ENCODE measurements around the gene WDR3.
A peak's percentile ranks its signal among the peaks of the same experiment; 100 is the strongest.
"Not testable (repeated sequence)": the region's sequence is repeated elsewhere in the genome, so short reads cannot be mapped to it uniquely, and the experiment has no call there.

WDR3 gene

DNA sequence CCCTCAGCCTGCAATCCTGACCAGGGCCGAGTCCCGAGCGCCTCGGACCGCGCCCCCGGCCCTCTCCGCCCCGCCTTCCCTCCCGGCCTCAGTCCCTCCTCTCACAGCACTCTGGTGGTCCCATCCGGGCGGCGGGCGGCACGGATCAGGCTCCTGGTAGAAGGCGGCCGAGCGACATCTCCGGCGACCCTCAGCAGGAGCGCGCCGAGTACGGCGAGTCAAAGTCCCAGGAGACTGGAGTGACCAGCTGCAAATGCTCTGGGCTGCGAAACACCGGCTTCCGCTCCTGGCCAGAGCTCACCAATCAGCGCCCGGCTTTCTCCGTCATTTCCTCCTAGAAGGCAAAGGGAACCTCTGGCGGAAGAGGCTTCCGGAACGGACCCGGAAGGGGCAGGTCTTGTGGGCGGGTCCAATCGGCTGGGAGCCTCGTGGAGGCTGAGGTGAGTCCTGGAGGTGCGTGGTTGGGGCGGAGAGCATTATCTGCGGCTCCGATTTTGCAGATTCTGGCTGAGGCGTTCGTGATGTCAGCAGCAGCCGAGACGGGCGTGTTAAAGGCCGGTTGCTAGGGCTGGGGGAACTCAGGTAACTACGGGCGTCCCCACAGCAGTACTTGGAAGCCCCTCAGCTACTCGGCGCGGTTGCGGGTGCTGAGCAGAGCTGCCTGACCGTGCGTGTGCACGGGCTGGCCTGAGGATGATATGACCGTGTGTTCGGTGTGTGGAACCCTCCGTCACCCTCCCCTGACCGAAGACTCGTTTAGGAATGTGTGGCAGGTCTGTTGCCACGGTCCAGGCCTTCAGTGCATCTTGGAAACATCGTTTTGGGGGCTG lies at the start of gene WDR3, which contains the start of gene GDAP2:
Gene WDR3, plus strand, starts transcription at position 397 of the 830 bp plus-strand sequence. CDS start 3,581 bp downstream, outside the sequence.
Gene GDAP2, minus strand, starts transcription at position 279 of the 830 bp plus-strand sequence. CDS start 9,264 bp downstream, outside the sequence.
- DNase-seq, result peak; percentile 97

DNA sequence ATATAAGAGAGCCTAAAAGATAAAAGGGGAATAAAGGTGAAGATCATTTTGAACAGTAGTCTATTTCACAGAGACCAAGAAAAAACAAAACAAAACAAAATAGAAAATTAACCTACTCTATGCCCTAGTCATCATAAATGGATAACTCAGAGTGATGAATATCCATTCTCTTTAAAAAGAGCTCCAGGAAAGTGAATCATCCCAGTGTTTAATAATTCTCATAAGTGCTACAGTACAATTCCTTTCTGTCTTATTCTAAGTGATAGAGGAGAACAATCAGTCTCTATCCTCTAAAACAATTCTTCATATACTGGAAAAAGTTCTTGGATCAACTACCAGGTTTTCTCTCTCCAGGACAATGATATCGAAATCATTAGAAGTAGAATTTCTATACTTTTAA lies 45.9 kb upstream of the WDR3 start:
- no peak for DNase-seq

DNA sequence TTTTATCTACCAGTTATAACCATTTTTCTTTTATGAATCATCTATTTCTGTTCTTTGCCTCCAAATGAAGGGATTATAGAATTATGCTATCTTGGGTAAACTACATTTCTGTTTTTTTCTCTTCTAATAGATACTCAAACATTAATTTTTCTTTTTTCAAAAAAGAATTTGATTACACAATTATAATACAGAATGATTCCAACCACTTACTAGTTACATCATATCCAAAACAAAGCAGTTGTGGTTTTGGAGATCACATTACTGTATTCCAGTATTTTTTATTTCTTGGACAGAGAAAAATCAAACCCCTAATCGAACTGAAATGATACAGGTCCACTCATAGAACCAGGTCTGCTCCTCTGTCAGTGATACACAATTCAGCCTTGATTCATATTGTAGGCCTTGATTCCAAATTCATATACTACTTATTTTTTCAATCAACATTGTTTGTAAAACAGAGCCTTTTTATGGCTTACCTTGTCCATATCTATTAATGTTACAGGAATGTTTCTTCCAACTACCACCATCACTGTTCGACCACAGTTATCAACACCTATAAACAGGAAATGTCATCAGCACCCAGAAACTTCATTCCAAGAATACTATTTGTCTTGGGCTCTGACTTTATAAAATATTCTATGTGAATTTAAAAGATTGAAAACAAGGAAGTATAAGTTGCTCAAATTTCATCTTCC lies 43.3 kb upstream of the WDR3 start:
- peak; percentile 66 for DNase-seq

DNA sequence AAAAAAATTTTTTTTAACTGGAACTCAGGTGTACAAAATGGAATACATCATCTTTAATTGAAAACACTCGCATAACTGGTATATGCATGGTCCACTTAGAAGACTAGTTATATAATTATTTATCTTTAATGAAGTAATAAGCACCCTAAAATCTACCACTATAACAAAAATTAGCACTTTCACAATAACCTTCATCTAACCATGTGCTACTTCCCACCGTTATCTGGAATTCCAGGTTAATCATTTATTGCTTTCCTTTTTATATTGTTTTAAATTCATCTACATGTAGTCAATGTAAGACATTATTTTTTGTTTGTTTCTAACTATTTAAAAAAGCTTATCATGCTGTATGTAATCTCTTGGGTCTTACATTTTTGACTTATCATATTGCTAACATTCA lies 39.1 kb upstream of the WDR3 start:
- no peak for DNase-seq

DNA sequence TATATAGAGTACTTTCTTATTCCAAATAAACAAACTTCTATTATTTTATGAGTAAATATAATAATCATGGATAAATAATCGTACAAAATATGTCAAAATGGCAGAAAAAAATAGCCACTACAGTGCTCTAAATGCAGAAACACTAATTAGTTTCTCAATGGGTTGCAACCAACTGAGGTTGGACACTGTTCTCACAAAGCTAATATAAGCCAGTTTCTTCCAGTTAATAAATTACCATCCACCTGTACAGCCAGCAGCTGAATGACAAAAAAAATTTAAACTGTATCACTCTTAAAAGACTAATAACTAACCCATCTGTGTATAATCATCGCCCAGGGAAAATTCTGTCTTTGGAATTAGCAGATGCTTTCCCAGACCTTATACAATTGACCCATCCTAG lies 37.0 kb upstream of the WDR3 start:
- DNase-seq, result no peak

DNA sequence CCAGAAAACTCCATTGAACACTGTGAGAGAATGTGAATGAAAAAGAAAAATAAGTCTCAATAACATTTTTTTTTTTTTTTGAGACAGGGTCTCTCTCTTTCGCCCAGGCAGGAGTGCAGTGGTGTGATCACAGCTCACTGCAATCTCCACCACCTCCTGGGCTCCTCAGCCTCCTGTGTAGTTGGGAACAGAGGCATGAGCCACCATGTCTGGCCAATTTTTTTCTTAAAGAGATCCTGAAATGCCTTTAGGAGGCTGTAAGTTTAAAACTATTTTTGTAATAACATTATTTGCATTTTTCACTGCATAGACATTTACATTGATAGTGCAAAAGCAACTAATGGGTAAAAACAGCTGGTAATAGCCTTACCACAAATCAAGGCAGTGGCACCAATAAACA lies 35.5 kb upstream of the WDR3 start:
- DNase-seq, result no peak

DNA sequence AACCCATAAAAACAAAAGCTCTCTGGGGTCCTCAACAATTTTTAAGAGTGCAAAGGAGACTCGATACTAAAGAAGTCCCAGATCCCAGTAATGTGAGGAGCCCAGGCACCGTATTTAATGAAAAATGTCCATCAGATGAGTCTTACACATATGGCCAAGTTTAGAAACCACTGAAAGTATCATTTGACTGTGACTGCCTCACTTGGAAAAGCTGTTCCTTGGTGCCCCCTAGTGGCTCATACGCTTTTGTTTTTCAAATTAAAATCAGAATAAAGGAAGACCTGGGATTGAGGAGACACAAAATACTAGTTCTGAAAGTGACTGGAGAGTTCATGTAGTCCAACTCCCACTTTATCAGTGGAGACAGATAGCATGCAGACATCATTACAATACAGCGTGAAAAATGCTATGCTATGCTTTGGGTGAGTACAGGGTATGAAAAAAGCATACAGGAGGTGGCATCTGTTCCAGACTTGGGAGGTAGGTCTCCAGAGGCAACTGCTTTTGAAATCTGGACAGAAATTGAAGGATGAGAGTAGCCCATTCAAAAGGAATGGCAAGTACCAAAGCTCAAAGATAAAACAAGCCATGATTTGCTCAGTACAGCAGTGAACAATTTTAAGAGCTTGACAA lies 33.9 kb upstream of the WDR3 start:
- peak; percentile 83 for DNase-seq

DNA sequence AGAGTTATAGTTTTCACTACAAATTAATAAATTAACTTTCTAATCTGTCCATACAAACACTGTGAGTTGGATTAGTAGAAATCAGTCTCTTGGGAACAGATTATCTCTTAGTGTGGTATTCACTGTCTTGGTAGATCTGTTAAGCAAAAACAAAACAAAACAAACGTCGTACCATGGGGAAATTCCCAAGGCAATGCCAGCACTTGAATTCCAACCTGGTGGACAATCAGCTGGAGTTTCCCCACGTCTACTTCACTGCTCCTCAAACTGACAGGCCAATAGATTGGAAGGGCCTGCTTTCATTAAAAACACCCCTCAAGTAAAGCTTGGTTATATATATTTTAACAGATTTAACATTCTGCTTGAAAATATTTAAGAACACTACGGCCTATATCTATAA lies 32.0 kb upstream of the WDR3 start:
- no peak for DNase-seq

DNA sequence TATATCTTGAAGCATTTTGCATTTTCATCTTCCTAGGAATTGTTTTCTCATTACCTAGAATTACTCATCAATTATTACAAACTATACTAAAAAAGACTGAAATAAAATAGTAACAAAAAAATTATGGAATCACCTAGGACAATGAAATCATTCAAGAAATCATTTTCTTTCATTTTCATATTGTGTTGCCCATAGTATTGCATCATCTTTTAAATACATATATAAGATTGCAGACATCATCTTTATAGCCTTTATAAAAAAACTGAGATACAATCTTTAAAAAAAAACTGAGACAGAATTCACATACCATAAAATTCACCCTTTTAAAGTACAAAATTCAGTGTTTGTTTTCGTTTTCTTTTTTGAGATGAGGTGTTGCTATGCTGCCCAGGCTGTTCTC lies 29.7 kb upstream of the WDR3 start:
- DNase-seq, result no peak

DNA sequence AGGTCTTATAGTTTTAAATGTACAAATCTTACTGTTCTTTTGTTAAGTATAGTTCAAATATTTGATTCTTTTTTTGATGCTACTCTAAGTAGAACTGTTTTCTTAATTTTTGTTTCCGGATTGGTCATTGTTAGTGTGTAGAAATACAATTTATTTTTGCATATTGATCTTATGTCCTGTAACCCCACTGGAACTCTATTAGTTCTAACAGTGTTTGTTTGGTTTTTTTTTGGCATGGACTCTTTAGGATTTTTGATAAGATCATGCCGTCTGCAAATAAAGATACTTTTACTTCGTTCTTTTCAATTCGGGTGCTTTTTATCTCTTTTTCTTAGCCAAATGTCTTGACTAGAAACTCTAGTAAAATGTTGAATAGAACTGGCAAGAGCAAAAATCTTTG lies 26.6 kb upstream of the WDR3 start:
- DNase-seq, result no peak

DNA sequence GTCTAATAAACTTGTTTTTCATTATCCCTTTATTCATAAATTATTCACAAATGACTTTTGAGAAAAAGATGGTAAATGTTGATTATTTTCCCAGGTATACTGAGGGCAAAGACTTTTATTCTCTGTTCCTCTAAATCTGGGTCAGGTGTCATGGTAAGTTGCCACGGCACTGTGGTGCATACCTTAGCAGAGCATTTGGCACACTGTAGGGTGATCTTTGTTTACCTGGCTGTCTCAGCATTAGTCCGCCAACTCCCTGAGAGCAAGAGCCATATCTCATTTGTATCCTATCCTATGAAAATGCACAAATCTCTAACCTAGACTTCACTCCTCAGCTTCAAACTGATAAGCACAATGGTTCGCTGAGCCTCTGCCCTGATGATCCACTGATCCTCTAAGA lies 25.1 kb upstream of the WDR3 start:
- DNase-seq, result no peak

DNA sequence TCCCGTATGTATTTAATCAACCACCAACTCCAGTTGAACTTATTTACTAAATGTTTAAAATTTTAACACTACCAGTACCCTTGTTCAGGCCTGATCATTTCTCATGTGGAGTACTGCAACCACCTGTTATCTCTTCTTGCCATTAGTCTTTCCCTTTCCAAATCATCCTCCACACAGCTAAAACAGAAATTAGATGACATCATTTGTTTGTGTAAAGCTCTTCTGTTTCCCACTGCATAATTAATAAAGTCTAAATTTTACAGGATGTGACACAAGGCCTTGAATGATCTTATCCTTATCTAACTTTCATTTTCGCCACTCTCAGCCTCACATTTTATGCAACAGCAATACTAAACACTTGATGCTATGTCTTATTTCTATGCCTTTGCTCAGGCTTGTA lies 24.5 kb upstream of the WDR3 start:
- no peak for DNase-seq

DNA sequence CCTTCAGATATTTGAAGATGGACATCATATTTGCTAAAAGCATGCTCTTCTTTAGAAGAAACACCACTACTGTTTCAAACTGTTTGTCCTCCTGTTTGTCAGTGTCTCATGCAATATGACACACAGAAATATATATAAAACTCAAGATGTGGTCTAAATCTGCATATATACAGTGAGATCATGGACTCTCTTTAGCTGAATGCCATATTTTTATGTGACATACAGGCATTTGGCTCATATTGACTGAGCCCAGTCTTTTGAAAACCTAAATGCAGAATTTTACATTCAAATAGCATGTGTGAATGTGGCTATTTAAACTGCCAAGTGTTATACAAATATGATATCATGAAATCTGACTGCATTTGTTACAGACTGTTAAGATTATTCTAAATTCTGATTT lies 18.5 kb upstream of the WDR3 start:
- no peak for DNase-seq

DNA sequence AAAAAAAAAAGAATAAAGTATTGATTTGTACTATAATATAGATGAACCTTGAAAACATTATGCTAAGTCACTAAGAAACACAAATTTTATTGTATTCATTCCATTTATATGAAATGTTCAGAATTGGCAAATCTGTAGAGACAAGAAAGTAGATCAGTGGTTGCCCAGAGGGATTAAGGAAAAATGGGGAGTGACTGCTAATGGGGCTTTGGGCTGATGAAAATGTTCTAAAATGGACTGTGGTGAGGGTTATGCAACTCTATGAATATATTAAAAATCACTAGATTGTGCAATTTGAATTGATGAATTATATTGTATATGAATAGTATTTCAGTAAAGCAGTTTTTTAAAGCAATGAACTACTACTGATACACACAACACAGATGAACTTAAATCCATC lies 10.2 kb upstream of the WDR3 start:
- DNase-seq, result no peak

DNA sequence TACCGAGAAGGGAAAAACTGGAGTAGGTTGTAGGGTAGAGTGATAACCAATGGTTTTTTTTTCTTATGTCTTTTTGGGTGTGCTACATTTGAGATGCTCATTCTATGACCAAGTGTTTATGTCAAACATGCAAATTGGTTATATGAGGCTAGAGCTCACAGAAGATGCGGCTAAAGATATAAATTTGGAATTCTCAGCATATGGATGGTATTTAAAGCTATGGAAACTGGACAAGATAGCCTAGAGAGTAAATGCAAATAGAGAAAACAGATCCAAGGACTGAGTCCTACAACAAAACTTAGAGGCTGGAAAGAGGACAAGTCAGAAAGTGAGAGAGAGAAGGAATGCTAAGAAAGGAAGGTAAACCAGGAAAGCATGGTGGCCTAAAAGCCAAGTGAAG lies 7.5 kb upstream of the WDR3 start:
- no peak for DNase-seq

DNA sequence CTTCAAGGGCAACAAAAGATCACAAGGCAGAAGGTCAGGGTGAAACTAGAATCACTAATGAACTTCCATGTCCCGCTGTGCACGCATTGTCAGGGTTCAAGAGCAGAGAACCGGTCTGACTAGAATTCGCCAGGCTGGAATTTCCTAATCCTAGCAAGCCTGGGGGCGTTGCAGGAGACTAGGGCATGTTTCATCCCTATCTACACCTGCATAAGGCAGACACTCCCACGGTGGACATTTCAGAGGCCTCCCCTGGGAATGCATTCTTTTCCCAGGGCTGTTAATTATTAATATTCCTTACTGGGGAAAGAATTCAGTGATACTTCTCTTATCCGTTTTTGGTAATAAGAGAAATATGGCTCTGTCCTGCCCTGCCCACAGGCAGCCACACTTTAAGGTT lies 6.8 kb upstream of the WDR3 start:
- DNase-seq, result not testable (repeated sequence)

DNA sequence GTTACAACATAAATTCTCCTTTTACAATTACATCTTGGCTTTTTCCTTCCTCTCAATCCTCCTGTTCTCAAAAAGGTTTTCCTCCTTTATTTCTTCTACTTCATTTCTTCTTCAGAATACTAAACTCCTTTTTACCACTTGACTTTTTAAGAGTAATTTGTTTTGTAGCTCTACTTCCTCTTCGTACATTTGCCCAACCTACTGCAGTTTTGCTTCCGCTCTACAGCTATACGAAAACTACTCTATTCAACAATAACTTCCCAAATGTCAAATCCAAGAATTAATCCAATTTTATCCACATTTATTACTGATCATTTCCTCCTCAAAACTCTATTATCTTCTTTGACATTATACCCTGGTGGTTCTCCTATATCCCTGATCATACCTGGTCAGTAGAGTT lies 3.6 kb upstream of the WDR3 start:
- no peak for DNase-seq

DNA sequence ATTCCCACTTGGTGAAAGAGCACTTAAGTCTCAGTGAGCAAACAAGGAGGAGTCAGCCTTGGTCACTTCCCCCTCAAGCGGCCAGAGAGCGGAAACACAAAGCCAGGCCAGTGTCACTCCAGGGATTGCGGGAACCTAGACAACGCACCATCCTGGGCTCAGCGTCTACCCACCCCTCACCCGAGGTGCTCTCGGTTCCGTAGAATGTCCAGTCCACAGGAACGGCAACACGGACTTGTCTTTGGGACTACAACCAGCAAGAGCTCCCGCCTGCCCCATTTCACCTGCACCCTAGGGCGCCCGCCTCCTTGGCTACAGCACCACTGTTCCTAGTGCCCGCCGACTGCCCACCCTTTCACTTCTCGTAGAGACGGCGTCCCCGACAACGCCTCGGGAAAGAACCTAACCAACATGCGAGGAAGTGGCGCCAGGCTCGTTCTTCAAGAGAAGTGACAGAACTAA lies 627 bp upstream of the WDR3 start:
- DNase-seq, result peak; percentile 68

DNA sequence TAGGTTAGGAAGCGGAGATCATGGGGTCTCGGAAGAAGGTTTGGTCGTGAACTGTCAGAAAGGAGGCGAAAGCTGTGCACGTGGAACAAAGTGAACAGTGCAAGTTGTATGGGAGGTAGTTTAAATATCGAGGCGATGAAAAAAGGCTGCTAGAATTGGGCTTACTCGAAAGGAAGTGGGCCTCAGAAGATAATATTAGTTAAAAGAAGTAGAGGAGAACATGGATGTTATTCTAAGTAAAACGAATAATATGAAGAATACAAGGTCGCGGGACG lies 571 bp downstream of the WDR3 start:
- no peak for DNase-seq

DNA sequence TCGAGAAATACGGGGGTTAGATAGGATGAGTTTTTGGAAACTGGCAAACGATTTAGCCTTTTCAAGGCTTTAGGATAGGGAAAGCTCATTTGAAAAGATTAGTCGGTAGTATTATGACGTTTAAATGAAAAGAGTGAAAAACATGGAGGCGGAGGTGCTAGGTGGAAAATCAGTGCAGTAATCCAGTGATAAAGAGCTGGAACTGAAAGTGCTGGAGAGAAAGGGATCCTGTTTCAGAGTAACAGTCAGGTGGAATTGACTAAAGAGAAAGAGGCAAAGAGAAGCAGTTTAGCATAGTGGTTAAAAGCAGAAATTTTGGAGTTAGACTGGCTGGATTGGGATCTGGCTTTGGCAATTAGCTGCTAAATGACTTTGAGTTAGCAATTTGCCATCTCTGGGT lies 945 bp downstream of the WDR3 start:
- no peak for DNase-seq

DNA sequence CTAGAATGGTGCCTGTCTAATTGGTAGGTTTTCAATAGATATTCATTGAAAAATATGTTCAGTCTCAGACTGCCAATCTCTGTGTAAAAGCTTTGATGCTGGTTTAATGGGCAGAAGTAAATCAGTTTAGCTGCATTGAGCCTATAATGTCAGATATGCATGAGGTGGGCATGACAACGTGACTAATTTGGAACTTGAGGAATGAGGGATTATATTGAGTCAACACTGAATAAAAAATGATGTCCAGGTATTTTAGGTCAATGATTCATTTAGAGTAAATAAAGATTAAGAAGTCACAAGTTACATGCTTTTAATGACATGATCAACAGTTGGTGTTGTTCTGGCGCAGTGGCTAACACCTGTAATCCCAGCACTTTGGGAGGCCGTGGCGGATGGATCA lies 3.0 kb downstream of the WDR3 start:
- no peak for DNase-seq

DNA sequence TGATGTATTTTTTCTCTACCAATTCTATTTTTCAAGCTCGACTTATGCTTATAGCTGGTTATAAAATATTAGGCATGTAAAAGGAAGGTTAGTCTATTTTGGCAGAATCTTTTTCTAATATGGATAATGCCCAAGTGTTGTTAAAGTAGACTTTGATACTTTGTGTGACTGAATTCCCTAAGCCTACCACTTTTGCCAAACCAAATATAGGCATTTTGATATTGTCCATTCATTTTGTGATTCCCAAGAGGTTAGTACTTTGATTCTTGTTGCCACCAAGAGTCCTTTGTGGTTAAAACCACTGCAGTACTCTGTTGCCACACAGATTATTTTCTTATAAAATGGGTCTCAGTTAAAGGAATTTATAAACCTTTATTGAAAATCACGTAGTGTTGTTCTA lies 4.2 kb downstream of the WDR3 start:
- DNase-seq, result no peak

DNA sequence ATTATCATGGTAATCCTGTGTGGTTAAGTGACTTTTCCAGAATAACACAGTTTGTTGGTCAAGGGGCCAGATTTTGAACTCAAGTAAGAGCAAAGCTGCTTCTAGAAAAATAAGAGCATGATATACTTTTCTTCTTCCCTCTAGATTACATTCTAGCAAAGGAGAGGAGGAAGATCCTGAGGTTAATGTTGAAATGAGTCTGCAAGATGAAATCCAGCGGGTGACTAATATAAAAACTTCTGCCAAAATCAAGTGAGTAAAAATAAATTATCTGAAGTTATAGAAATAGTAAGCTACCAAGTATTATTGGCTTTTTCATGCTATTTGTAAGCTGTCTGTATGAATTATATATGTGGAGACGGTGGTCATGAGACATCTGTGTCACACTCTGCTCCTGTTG lies 12.8 kb downstream of the WDR3 start:
- no peak for DNase-seq

DNA sequence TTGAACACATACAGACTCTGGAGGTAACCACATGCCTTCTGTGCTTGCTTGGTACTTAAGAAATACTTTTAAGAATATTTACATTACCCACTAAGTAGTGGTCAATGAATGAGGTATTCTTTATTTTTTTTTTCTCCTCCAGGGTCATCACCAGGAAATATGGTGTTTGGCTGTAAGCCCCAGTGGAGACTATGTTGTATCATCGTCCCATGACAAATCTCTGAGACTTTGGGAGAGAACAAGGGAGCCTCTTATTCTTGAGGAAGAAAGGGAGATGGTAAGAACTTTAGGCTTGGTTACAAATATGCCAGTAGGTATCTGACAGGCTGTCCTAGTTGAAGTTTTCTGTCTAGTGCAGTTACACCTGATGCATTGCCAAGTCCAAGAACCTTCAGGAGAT lies 22.8 kb downstream of the WDR3 start:
- no peak for DNase-seq

Measured in EL (cell line).